Measurements from ENCODE around the gene TBC1D2.

DNA sequence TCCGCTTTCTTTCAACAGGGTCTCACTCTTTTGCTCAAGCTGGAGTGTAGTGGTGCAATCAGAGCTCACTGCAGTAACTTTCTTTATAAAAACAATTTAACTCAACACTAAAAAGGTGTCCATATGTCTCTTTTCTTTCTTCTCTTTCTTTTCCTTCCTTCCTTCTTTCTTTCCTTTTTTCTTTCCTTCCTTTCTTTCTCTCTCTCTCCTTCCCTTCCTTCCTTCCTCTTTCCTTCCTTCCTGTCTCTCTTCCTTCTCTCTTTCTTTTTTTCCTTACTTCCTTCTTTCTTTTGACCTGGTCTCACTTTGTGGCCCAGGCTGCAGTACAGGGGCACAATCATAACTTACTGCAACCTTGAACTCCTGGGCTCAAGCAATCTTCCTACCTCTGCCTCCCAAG lies 25.8 kb upstream of the TBC1D2 start:
- TF ChIP-seq POLR2A (IDR thresholded peaks at IDR 0.05; ENCODE audit: low read depth, low read length) (no peak), RFX5 (IDR thresholded peaks at IDR 0.05; ENCODE audit: low read depth, low read length) (no peak), CEBPB (IDR thresholded peaks at IDR 0.05; ENCODE audit: low read depth, low read length) (no peak), MAFK (IDR thresholded peaks at IDR 0.05; ENCODE audit: low read depth, low read length) (no peak), FOS (IDR thresholded peaks at IDR 0.05; ENCODE audit: low read depth, low read length) (no peak), RCOR1 (IDR thresholded peaks at IDR 0.05; ENCODE audit: insufficient replicate concordance, low read length) (no peak), RAD21 (IDR thresholded peaks at IDR 0.05; ENCODE audit: low read length) (no peak), BHLHE40 (IDR thresholded peaks at IDR 0.05; ENCODE audit: low read depth, low read length) (no peak), MXI1 (IDR thresholded peaks at IDR 0.05; ENCODE audit: borderline replicate concordance, low read depth, low read length) (no peak), SMC3 (IDR thresholded peaks at IDR 0.05; ENCODE audit: low read depth, low read length) (no peak)
- TF ChIP-seq, protein P1, sequence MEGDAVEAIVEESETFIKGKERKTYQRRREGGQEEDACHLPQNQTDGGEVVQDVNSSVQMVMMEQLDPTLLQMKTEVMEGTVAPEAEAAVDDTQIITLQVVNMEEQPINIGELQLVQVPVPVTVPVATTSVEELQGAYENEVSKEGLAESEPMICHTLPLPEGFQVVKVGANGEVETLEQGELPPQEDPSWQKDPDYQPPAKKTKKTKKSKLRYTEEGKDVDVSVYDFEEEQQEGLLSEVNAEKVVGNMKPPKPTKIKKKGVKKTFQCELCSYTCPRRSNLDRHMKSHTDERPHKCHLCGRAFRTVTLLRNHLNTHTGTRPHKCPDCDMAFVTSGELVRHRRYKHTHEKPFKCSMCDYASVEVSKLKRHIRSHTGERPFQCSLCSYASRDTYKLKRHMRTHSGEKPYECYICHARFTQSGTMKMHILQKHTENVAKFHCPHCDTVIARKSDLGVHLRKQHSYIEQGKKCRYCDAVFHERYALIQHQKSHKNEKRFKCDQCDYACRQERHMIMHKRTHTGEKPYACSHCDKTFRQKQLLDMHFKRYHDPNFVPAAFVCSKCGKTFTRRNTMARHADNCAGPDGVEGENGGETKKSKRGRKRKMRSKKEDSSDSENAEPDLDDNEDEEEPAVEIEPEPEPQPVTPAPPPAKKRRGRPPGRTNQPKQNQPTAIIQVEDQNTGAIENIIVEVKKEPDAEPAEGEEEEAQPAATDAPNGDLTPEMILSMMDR (conservative IDR thresholded peaks at IDR 0.05; ENCODE audit: low read depth, low read length) = no peak
- TF ChIP-seq, protein P2, sequence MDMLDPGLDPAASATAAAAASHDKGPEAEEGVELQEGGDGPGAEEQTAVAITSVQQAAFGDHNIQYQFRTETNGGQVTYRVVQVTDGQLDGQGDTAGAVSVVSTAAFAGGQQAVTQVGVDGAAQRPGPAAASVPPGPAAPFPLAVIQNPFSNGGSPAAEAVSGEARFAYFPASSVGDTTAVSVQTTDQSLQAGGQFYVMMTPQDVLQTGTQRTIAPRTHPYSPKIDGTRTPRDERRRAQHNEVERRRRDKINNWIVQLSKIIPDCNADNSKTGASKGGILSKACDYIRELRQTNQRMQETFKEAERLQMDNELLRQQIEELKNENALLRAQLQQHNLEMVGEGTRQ (IDR thresholded peaks at IDR 0.05; ENCODE audit: low read depth, low read length) = no peak

All from IMR-90 (cell line).